H1 (cell line): Measurements from ENCODE around the gene PPP1R14C. TPM values are rescaled to one million over a fixed set of nuclear protein-coding genes. Genes with fewer than 3 reads are reported as not detected.

Source experiments
- CHD2 ChIP-seq: IDR thresholded peaks from 2 replicates; pipeline ENCODE4 v1.6.1; 2012; ENCODE audit warnings: low read length, improper control_type of control experiment
- FOSL1 ChIP-seq: IDR thresholded peaks from 2 replicates; pipeline ENCODE4 v1.6.1; 2011; ENCODE audit warnings: mild to moderate bottlenecking, low read depth, low read length, moderate library complexity; ENCODE audit not compliant: insufficient read depth
- SUZ12 ChIP-seq: fragments of 200-600 bp; sonication (generic); IDR thresholded peaks from 2 replicates; pipeline ENCODE4 v1.6.1; 2012; ENCODE audit warnings: mild to moderate bottlenecking, inconsistent platforms, low read length, moderate library complexity, mixed read lengths
- polyA plus RNA-seq, 7 experiments: library from polyadenylated mRNA; depleted of rRNA in 3 of 7; stranded (reverse) in 5 of 7; unstranded in 2 of 7; fragments of >200 nt in 5 of 7; fragments of 200-250 nt in 2 of 7; gene quantifications; 1 replicate in 5 of 7; 2 replicates in 1 of 7; 4 replicates in 1 of 7; pipeline versions ENCODE4 v1.2.1 to v1.2.3, GENCODE V29; 2011 to 2013; ENCODE audit warnings: missing spikeins in 2 of 7, mixed read lengths in 2 of 7
- total RNA-seq: library from RNA; stranded (reverse); fragmentation: NEBNext Ultra II Directional; extraction: Animal tissue kit (Norgen Biotek cat#: 25700); gene quantifications from 2 replicates; pipeline ENCODE4 v1.2.1, GENCODE V29; 2021
- TF ChIP-seq, protein P1 (sequence below): IDR thresholded peaks from 2 replicates; pipeline ENCODE4 v1.6.1; 2011; ENCODE audit warnings: low read depth, mild to moderate bottlenecking, low read length; ENCODE audit not compliant: insufficient read depth

Gene PPP1R14C
- total and polyA plus RNA-seq, 2 of the 8 experiments (the other 6 are each of a cell fraction or from before 2014, with no cell fraction given): 0.30 to 0.61 TPM

DNA sequence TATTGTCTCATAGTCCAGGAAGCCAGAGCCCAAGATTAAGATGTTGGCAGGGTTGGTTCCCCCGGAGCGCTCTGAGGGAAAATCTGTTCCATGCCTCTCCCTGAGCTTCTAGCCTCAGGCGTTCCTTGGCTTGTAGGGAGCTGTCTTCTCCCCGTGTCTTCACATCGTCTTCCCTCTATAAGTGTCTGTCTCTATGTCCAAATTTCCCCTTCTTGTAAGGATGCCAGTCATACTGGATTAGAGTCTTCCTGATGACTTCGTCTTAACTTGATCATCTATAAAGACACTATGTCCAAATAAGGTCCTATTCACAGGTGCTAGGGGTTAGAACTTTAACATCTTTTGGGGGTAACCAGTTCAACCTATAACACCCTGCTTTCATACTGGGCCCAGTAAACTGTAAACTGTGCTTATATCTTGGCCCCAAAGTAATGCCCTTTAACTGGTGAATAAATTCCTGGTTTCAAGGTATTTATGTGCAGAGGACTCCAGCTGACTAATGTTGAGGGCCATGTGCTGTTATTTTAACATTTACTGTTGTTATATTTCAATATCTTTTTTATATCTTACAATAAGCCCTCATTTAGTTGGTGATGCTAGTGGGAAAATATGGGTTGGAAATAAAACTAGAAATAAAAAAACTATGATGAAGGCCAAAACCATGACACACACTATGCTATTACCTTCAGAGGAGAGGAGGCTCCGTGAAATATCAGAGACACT lies 124.3 kb downstream of the PPP1R14C start (continued):
- no peak for TF ChIP-seq CHD2
- TF ChIP-seq, protein P1, sequence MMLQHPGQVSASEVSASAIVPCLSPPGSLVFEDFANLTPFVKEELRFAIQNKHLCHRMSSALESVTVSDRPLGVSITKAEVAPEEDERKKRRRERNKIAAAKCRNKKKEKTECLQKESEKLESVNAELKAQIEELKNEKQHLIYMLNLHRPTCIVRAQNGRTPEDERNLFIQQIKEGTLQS: no peak
- no peak for TF ChIP-seq SUZ12
- no peak for TF ChIP-seq FOSL1
